Measurements from ENCODE around the gene ISCA2.
A peak's percentile ranks its signal among the peaks of the same experiment; 100 is the strongest.

The ISCA2 gene

DNA sequence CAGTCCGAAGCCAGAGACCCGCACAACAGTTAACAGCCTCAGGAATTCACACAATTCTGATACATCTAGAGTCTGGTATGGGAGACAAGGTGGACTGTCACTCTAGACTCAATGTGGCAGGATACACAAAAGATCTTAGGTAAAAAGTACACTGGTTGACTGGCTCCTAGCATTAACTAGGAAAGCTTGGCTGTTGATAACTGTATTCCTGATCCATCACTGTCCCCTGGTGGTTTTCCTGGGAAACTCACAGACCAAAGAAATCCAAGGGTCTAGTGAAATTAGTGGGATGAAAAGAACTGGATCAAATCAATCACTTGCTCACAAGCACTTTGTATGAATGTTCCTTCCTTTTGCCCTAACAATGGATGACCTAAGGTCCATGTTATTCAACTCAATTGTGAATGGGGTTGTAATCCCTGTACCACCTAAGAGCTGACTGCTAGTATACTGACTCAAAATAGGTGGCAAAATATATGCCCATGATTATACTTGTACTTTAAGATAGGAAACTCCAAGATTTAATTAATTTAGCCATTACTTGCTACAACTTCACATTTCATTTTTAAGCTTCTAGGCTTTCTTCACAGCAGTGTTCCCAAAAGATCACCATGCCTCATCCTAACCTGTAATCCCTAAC lies 14.4 kb upstream of the ISCA2 start:
- TF ChIP-seq EZH2 (IDR thresholded peaks at IDR 0.05; ENCODE audit: borderline replicate concordance, low read length) = no peak
- TF ChIP-seq, protein P1, sequence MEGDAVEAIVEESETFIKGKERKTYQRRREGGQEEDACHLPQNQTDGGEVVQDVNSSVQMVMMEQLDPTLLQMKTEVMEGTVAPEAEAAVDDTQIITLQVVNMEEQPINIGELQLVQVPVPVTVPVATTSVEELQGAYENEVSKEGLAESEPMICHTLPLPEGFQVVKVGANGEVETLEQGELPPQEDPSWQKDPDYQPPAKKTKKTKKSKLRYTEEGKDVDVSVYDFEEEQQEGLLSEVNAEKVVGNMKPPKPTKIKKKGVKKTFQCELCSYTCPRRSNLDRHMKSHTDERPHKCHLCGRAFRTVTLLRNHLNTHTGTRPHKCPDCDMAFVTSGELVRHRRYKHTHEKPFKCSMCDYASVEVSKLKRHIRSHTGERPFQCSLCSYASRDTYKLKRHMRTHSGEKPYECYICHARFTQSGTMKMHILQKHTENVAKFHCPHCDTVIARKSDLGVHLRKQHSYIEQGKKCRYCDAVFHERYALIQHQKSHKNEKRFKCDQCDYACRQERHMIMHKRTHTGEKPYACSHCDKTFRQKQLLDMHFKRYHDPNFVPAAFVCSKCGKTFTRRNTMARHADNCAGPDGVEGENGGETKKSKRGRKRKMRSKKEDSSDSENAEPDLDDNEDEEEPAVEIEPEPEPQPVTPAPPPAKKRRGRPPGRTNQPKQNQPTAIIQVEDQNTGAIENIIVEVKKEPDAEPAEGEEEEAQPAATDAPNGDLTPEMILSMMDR (IDR thresholded peaks at IDR 0.05; ENCODE audit: low read length) = peak; percentile 12; the same call in 1 of the 2 replicates
- Histone ChIP-seq H2AFZ (ENCODE audit: low read length) (no peak overlapping the region), H3K4me3 (ENCODE audit: low read depth, low read length, poor library complexity, severe bottlenecking) (no peak overlapping the region), H3K27me3 (ENCODE audit: insufficient read depth, low read length) (no peaks in the 10 kb centered on the region), H3K9ac (ENCODE audit: low read length) (no peak overlapping the region), H4K20me1 (ENCODE audit: insufficient read depth, low read length) (no peaks in the 10 kb centered on the region), H3K9me3 (ENCODE audit: low read length) (no peaks in the 10 kb centered on the region), H3K36me3 (ENCODE audit: insufficient read depth, low read length) (0 out of 2 replicates have a peak, but pooled peaks cover 3% of the 10 kb centered on the region), H3K27ac (ENCODE audit: low read depth, low read length, poor library complexity, severe bottlenecking) (no peak overlapping the region), H3K4me1 (ENCODE audit: insufficient read depth, low read length, severe bottlenecking) (no peaks in the 10 kb centered on the region), H3K9me2 (ENCODE audit: low read depth, low read length) (no peaks in the 10 kb centered on the region), H3K79me2 (ENCODE audit: insufficient read depth, low read length) (no peaks in the 10 kb centered on the region), H3F3A (ENCODE audit: insufficient read depth, low read length) (no peaks in the 10 kb centered on the region), H3K4me2 (ENCODE audit: low read length) (no peak overlapping the region)

DNA sequence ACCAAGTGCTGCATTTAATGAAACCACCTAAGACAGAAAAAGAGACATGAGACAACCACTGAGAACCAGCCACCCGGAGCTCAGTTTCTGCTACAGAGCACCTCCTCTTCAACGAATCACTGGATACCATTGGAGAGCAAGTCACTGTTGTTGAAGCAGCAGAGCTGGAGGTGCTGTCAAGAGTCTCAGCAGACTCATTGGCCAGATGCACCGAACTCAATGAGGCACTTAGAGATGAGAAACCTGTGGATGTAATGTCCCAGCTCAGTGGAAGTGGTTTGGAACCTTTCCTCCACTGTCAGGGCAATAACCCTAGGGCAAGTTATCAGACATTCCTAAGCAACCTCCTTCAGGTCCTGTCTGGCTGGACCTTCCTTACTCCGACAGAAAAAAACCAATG lies 13.5 kb upstream of the ISCA2 start:
- Histone ChIP-seq H3K36me3 (ENCODE audit: insufficient read depth, low read length) (0 out of 2 replicates have a peak, but pooled peaks cover 3% of the 10 kb centered on the region), H3K4me3 (ENCODE audit: low read depth, low read length, poor library complexity, severe bottlenecking) (no peak overlapping the region), H3K4me2 (ENCODE audit: low read length) (no peak overlapping the region), H3K9me3 (ENCODE audit: low read length) (no peaks in the 10 kb centered on the region), H3F3A (ENCODE audit: insufficient read depth, low read length) (no peaks in the 10 kb centered on the region), H3K4me1 (ENCODE audit: insufficient read depth, low read length, severe bottlenecking) (no peaks in the 10 kb centered on the region), H2AFZ (ENCODE audit: low read length) (no peak overlapping the region), H4K20me1 (ENCODE audit: insufficient read depth, low read length) (no peaks in the 10 kb centered on the region), H3K9me2 (ENCODE audit: low read depth, low read length) (no peaks in the 10 kb centered on the region), H3K79me2 (ENCODE audit: insufficient read depth, low read length) (no peaks in the 10 kb centered on the region), H3K9ac (ENCODE audit: low read length) (no peak overlapping the region), H3K27ac (ENCODE audit: low read depth, low read length, poor library complexity, severe bottlenecking) (no peak overlapping the region), H3K27me3 (ENCODE audit: insufficient read depth, low read length) (no peaks in the 10 kb centered on the region)
- TF ChIP-seq EZH2 (IDR thresholded peaks at IDR 0.05; ENCODE audit: borderline replicate concordance, low read length) = no peak
- TF ChIP-seq, protein P1 (IDR thresholded peaks at IDR 0.05; ENCODE audit: low read length) = no peak

GRCh38 chr14:74482571-74482970 lies 11.0 kb upstream of the ISCA2 start:
- H3K27ac ChIP-seq (ENCODE audit: low read depth, low read length, poor library complexity, severe bottlenecking) = no peak overlapping the region
- no peak overlapping the region for H3K9ac ChIP-seq (ENCODE audit: low read length)
- no peak overlapping the region for H2AFZ ChIP-seq (ENCODE audit: low read length)
- H3K9me2 ChIP-seq (ENCODE audit: low read depth, low read length) = no peaks in the 10 kb centered on the region
- H4K20me1 ChIP-seq (ENCODE audit: insufficient read depth, low read length) = no peaks in the 10 kb centered on the region
- 0 out of 2 replicates have a peak, but pooled peaks cover 3% of the 10 kb centered on the region for H3K36me3 ChIP-seq (ENCODE audit: insufficient read depth, low read length)
- H3K79me2 ChIP-seq (ENCODE audit: insufficient read depth, low read length) = no peaks in the 10 kb centered on the region
- H3K9me3 ChIP-seq (ENCODE audit: low read length) = no peaks in the 10 kb centered on the region
- TF ChIP-seq EZH2 (IDR thresholded peaks at IDR 0.05; ENCODE audit: borderline replicate concordance, low read length) = no peak
- no peak overlapping the region for H3K4me3 ChIP-seq (ENCODE audit: low read depth, low read length, poor library complexity, severe bottlenecking)
- H3K4me1 ChIP-seq (ENCODE audit: insufficient read depth, low read length, severe bottlenecking) = no peaks in the 10 kb centered on the region
- H3K4me2 ChIP-seq (ENCODE audit: low read length) = no peak overlapping the region
- H3F3A ChIP-seq (ENCODE audit: insufficient read depth, low read length) = no peaks in the 10 kb centered on the region
- no peaks in the 10 kb centered on the region for H3K27me3 ChIP-seq (ENCODE audit: insufficient read depth, low read length)

- 0 out of 2 replicates have a peak, but pooled peaks cover 3% of the 10 kb centered on the region for H3K36me3 ChIP-seq (ENCODE audit: insufficient read depth, low read length)
- H3K4me3 ChIP-seq (ENCODE audit: low read depth, low read length, poor library complexity, severe bottlenecking) = no peak overlapping the region
- H4K20me1 ChIP-seq (ENCODE audit: insufficient read depth, low read length) = no peaks in the 10 kb centered on the region
- no peaks in the 10 kb centered on the region for H3K79me2 ChIP-seq (ENCODE audit: insufficient read depth, low read length)
- H3K27me3 ChIP-seq (ENCODE audit: insufficient read depth, low read length) = no peaks in the 10 kb centered on the region
- no peak overlapping the region for H3K9ac ChIP-seq (ENCODE audit: low read length)
- H2AFZ ChIP-seq (ENCODE audit: low read length) = no peak overlapping the region
- TF ChIP-seq, protein P1 (IDR thresholded peaks at IDR 0.05; ENCODE audit: low read length) = no peak
- no peak for TF ChIP-seq EZH2 (IDR thresholded peaks at IDR 0.05; ENCODE audit: borderline replicate concordance, low read length)
- no peaks in the 10 kb centered on the region for H3K9me2 ChIP-seq (ENCODE audit: low read depth, low read length)
- H3K9me3 ChIP-seq (ENCODE audit: low read length) = no peaks in the 10 kb centered on the region
- no peaks in the 10 kb centered on the region for H3F3A ChIP-seq (ENCODE audit: insufficient read depth, low read length)
- no peak overlapping the region for H3K27ac ChIP-seq (ENCODE audit: low read depth, low read length, poor library complexity, severe bottlenecking)
- H3K4me1 ChIP-seq (ENCODE audit: insufficient read depth, low read length, severe bottlenecking) = no peaks in the 10 kb centered on the region
- H3K4me2 ChIP-seq (ENCODE audit: low read length) = no peak overlapping the region
These were observed 10.2 kb upstream of the ISCA2 start for GRCh38 chr14:74483321-74483720.
